Measurements from ENCODE around the gene CYP19A1.
"Not testable (repeated sequence)": the region's sequence is repeated elsewhere in the genome, so short reads cannot be mapped to it uniquely, and the experiment has no call there.

Gene CYP19A1

DNA sequence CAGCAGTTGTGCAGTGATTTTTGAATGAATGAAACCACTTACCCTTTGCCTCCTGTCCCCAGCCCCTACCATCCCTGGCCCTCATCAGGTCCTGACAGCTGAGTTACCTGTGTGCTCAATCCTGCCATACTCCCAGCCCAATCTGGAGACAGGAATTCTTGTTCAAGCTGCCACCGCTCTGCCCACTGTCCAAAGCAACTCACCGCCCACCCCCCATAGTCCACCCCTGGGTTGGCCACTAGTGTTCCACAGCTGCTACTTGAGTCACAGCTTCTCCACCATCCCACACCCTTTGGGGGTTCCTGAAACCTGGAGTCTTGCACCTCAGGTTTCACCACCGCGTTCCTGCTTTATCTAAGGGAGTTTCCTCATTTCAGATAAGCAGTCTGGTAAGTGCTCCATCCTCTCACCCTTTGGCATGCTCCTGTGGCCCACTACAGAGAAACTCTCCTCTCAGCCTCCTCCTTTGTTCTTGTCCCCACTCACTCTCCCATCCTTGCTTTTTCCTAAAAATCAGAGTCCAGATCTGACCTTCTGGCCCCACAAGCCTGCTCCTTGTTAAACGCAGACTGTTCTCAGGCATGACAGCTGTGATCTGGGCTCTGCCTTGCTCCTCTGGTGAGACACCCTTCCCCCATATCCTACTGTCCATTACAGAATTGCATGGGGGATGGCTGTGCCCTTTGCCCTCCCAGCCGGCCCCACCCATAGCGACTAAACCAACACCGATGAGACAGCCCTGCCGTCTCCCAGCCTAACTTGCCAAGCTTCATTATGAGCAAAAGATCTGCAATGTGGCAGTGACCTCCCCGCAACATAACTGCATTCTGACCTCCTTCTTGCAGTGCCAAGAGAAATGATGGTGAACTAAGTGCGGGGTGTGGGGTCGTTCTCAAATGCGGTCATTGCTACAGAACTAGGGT, 50.0 kb downstream of the CYP19A1 start:
- peak in 3 of 4 experiments; percentile 36 to 43 (median 37) for DNase-seq

DNA sequence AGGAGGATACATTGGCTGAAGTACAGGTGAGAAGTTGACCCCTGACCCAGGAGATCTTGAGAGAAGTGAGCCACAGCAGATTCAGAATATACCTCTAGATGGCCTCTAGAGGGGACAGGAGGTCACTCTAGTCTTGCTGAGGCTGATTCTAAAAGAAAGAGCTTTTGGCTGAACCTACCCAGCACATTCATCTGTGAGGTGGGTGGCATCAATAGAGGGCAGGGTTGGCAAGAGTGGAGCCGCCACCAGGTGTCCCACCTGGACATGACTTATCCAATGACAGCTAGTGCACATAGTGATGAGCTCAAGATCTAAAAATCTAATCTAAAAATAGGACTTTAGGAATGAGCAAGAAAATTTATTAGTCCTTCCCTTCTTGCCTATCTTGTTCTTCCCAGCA, 51.6 kb downstream of the CYP19A1 start:
- DNase-seq = no peak

DNA sequence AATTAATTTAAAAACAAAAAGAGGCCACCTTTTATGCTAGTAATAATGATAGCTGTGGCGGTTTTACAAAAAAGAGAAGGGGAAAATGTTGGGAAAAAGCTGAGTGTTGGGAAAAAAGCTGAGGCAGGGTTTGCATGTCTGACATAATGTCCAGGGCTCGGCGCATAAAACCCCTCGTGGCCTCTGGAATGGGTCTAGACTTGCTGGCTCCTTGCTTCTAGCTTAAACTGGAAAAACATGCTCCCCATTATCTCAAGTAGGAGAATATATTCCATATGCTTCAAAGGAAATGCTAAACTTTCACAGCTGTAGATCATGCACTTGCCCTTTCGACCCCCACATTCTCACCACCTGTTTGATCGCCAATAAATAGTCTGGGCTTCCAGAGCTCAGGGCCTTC, 53.0 kb downstream of the CYP19A1 start:
- DNase-seq = no peak

DNA sequence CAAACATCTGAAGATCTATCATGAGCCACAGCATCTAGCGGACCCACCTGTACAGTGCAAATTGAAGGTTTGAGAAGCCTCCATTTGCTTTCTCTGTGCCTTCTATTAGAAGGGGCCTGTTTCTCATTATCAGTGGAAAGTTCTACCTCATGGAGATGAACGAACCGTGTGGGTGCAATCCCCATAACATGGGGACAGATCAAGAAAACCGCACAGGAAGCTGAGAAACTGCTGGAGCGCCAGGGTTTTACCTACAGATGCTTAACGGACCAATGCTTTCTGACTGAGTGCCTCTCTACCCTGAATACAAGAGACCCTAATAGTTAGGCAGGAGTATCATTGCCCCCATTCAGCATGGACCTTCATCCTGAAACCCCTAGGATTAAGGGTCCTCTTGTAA, 53.5 kb downstream of the CYP19A1 start:
- no peak for DNase-seq

DNA sequence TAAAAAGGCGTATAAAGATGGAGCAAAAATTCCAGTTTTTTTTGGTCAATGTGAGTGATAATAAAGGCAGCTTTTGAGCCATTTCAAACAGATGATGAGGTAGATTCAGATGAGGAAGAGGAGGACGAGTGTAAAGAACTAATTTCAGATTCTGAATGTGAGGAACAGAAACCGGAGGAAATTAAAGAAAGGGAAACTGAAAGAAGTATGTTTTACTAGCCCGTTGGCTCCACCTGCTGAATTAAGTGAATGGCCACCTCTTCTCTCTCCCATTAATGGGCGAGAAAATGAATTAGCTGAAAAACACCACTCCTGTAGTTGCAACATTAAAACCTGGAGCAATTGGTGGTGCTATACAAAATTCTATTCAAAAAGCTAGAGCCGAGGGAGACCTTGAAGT, 55.4 kb downstream of the CYP19A1 start:
- peak; percentile 27 to 70 (median 52) for DNase-seq

DNA sequence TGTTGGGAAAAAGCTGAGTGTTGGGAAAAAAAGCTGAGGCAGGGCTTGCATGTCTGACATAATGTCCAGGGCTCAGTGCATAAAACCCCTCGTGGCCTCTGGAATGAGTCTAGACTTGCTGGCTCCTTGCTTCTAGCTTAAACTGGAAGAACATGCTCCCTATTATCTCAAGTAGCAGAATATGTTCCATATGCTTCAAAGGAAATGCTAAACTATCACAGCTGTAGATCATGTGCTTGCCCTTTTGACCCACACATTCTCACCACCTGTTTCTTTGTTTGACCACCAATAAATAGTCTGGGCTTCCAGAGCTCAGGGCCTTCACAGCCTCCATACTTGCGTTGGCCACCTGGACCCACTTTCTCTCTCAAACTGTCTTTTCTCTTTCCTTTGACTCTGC, 56.2 kb downstream of the CYP19A1 start:
- not testable (repeated sequence) for DNase-seq

DNA sequence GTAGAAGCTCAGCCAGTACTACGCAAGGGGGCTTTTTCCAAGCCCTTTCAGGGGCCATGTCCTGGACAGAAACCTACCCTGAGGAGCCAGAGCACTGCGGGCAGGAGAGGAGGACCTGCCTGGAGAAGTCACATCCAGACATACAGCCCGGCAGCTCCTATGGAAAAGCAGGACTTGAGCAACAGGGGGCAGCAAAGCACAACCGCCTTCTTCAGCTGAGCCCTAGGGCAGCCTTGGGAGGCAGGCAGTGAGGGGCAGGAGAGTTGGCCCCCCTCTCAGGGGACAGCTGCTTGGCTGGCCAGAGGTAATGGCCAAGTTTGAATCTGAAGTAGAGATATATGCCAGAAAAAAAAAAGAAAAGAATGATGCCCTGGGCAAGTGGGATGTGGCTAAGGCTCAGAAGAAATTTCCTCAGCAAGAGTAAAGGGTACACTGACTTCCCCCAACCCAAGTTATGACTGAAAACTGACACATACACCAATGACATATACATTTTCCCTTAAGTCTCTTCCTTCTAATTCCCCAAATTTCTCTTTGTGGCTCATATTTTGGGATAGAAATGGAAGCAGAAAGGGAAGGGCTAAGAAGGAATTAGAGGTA, 56.9 kb downstream of the CYP19A1 start:
- DNase-seq = peak; percentile 70 to 82 (median 78)

DNA sequence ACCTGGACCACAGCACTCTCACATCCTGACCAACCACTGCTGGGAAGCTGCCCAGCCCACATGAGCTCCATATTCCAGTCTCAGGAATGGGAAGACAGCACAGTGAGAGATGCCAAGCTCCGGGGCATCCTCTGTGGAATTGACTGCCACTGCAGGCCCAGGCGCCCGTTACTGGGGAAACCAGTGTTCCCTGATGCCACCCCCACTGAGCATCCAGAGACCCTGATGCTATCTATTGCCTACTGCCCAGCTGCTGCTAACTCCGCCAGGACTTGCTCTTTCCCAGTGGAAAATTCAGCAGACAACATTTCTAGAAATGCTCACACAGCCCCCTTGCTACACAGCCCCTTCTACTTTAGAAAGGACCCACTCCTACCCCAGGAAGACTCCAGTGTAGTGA, 57.6 kb downstream of the CYP19A1 start:
- no peak for DNase-seq

DNA sequence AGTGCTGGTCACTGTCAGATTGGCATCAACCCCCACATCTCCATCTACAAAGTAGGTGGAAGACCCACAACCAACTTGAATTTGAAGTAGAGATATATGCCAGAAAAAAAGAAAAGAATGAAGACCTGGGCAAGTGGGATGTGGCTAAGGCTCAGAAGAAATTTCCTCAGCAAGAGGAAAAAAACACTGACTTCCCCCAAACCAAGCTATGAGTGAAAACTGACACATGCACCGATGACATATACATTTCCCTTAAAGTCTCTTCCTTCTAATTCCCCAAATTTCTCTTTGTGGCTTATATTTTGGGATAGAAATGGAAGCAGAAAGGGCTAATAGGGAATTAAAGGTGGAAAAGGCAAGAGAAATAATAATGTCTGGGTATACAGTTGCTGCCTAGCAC, 59.0 kb downstream of the CYP19A1 start:
- peak in 3 of 4 experiments; percentile 39 to 58 (median 46) for DNase-seq

- no peak for DNase-seq
Measured at GRCh38 chr15:51277101-51277500, 61.3 kb downstream of the CYP19A1 start.

DNA sequence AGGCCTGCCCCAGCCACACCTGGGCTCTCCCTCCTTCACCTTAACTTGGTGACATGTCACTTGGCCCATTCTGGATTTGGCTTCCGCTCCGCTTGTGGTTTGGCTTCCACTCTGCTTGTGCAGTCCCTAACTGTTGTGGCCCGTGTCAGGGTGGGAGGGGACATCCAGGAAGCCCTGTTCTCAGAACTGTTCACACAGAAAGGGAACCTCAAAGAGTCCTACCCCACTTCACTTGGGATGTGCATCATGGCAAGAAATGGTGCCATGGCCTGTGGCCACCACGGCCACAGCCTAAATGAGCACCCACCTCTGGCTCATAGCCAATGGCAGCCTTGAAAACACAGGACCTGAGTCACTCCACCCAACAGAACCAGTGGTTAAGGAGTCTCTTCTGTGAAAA, 63.4 kb downstream of the CYP19A1 start:
- DNase-seq = no peak

DNA sequence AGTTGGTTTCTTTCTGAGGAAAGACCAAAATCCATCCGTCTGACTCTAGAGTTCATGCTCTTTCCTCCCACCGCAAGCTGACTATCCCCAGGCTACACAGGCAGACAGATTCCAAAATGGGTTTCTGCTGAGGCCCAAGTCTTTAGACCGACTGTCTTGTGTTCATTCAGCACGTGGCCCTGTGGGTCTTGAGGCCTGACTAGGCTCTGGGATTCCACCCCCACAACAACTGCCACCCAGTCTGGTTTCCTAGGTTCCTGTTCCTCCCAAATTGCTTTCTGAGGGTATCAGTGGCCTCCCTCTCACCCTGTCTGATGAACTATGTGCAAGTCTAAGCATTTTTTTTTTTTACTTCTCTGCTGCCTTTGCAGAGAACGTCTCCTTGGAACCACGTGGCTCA, 67.7 kb downstream of the CYP19A1 start:
- DNase-seq = peak; percentile 77 to 94 (median 90)

- no peak for DNase-seq
Measured at GRCh38 chr15:51269496-51269895, 68.9 kb downstream of the CYP19A1 start.

- DNase-seq = peak in 2 of 4 experiments; percentile 45 to 54
Measured at GRCh38 chr15:51267703-51268083, 70.7 kb downstream of the CYP19A1 start.

DNA sequence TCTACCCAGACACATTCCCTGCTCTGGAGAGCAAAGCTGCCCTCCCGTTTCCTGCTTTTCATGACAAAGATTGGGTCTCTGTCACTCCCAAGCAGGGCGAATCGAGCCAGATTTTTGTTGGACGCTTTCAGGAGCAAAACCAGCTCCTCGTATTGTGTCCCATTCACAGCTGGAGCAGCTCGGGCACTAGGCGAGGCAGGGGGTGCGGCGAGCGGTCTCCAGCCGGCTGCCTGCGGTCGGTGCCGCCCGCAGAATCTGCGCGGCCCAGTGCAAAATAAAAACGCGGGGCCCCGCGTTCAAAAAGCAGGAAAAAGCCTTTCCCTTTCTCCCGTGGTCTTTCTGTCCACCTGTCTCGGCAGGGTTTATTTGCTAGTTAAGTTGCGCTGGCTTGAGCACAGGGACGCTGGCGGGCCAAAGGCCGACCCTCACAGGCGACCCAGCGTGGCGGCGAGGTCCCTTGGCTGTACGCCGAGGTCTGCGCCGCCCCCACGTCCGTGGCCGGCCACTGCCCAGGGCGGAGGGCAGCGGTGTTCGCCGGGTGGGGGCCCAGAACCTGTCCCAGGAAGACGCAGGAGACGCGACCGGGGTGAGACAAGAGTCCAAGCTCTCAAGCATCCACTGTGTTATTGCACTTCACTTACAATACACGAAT, 71.2 kb downstream of the CYP19A1 start:
- peak in 2 of 4 experiments; percentile 49 to 66 for DNase-seq

DNA sequence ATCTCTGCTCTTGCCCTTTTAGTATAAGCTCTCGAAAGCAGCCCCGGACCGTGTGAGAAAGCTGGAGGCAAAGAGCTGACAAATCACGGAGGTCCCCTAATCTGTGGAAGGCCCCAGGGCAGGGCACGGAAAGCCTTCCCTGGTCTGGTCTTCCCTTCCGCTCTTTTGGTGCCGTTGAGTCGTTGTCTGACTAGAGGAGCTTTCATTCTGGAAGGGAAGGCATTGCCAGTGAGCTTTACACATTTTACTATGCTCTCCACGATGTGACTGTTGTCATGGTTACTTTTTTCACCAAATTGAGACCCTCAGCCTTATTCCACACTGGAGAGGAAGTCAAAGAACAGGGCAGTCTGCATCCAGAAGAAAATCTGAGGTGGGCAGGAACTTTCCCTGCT, 71.7 kb downstream of the CYP19A1 start:
- DNase-seq = peak in 1 of 4 experiments; percentile 10

DNA sequence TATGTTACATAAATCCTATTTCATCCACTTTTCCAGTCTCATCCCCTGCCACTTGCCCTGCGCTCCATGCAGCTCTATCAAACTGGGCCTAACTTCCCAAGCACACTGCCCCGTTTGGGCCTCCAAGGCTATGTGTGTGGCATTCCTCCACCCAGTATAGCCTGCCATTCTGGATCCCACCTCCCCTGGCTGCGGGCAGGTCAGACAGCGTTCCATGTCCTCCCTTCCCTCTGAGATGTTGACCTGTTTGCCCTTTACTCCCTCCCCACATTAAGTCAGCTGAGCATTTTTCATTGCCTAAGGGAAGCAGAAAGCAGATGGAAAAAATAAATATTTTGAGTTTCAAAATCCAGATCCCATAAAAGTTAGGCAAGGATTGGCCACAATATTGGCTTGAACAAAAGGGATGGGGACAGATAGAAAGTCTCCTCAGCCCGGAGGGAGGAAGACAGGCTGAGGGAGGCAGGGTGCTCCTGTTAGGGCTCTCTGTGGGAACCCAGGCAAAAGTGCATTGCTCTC, 73.3 kb downstream of the CYP19A1 start:
- DNase-seq = no peak

DNA sequence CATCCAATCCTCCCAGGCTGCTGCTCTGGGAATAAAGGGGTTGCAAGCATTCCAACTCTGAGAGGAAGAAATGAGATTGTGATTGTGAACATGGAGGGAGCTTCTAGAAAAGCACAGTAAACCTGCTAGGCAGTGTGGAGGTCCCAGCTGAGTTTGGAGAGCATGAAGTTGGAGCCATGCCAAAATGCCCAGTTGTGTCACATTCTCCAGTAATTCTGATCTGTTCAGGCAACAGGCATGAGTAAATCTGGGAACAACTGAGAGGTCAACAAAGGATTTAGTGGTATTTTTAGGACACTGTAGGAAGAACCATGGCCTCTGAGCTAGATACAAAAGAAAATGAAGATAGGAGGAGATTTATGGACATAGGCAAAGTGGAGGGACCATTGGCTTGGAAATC, 74.7 kb downstream of the CYP19A1 start:
- DNase-seq = peak in 1 of 4 experiments; percentile 32

DNA sequence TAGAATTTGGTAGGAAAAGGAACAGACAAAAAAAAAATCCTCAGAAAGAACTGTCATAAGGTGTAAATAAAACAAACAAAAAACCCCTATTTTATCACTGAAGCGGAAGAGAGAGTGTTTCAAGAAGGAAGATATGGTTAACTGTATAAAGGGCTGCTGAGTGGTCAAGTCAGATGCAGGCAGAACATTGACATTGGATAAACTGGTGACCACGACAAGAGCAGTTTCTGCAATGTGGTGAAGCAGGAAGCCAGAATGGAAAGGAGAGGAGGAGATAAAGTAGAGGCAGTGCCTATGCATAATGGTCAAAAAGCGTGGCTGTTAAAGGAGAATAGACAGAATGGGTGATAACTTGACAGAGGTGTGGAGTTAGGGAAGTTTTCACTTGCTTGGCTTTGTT, 75.3 kb downstream of the CYP19A1 start:
- peak in 3 of 4 experiments; percentile 48 to 67 (median 48) for DNase-seq

- peak in 3 of 4 experiments; percentile 50 to 82 (median 72) for DNase-seq
Measured at GRCh38 chr15:51262463-51262862, 75.9 kb downstream of the CYP19A1 start.

DNA sequence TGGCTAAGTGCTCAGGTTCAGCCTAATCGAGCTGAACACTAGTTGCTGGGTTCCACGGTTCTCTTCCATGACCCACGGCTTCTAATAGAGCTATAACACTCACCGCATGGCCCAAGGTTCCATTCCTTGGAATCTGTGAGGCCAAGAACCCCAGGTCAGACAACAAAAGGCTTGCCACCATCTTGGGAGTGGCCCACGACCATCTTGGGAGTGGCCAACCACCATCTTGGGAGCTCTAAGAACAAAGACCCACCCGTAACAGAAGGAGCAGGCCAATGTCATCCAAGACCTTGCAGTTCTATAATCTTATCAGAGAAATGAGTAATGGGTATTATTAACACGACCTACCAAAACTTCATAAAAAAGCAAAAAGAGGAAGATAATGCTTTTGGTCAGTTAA, 77.3 kb downstream of the CYP19A1 start:
- not testable (repeated sequence) for DNase-seq

DNA sequence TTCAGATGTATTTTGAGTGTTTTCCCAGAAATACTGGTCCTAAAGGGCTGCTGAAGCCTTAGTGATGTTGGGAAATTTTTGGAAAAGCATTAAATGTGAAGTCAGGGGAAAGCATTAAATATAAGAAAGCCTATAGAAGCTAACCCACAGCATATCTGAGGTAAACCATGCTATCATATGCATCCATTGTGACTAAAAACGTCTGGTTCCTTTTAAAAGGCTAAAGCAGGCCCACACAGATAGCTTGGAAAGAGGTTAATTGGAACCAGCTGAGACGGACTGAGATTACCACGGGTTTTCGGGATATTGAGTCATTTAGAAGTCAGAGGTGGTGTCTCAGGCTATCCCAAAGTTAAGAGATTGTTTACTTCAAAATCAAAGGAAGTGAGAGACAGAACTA, 78.2 kb downstream of the CYP19A1 start:
- DNase-seq = no peak

DNA sequence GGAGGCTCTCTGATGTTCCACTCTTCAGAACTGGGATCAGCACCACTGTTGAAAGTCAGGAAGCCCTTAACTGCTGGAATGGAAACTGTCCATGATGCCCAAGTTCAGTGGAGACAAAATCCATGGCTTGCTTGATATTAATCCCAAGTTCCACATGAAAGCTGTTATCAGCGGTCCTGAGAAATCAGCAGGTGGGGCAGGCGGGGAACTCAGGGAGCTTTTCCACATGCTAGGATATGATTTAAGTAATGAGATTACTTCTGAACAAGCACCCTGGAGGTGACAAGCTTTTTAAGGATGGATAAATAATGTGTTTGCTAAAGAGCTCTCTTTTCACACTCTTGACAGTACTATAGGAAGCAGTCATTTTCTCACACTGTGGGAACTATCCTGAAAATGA, 82.9 kb downstream of the CYP19A1 start:
- DNase-seq = no peak

Data from suppressor macrophage (primary cell).